MM.1S (cell line): ENCODE data around the gene GRIK1.

Experiments used
- DNase-seq: peaks from one replicate; pipeline ENCODE4 v3.0.0-alpha.2; 2015
- H2AFZ ChIP-seq: fragments of 300-600 bp; sonication (generic); 2 replicates; pipeline ENCODE4 v1.6.0; 2016; ENCODE audit warnings: antibody characterized with exemption, low read length
- H3F3A ChIP-seq: fragments of 300-600 bp; sonication (generic); 2 replicates; pipeline ENCODE4 v1.6.1; 2016; ENCODE audit warnings: mild to moderate bottlenecking, antibody characterized with exemption, low read length, moderate library complexity, mixed read lengths; ENCODE audit not compliant: insufficient read depth
- H3K27ac ChIP-seq: fragments of 300-600 bp; sonication (generic); 2 replicates; pipeline ENCODE4 v1.5.1; 2016; ENCODE audit warnings: mild to moderate bottlenecking, low read length
- H3K27me3 ChIP-seq: fragments of 300-600 bp; sonication (generic); replicated peaks from 2 replicates; pipeline ENCODE4 v1.6.0; 2016; ENCODE audit warnings: low read length; ENCODE audit not compliant: insufficient read depth
- H3K36me3 ChIP-seq: fragments of 300-600 bp; sonication (generic); replicated peaks from 2 replicates; pipeline ENCODE4 v1.6.1; 2016; ENCODE audit warnings: mild to moderate bottlenecking, low read length, mixed read lengths; ENCODE audit not compliant: insufficient read depth
- H3K4me1 ChIP-seq: fragments of 300-600 bp; sonication (generic); 2 replicates; pipeline ENCODE4 v1.6.1; 2016; ENCODE audit warnings: low read length, mixed read lengths
- H3K4me2 ChIP-seq: fragments of 300-600 bp; sonication (generic); 2 replicates; pipeline ENCODE4 v1.6.0; 2016; ENCODE audit warnings: low read depth, low read length
- H3K4me3 ChIP-seq: fragments of 300-600 bp; sonication (generic); 2 replicates; pipeline ENCODE4 v1.5.1; 2016; ENCODE audit warnings: low read length, mixed read lengths
- H3K79me2 ChIP-seq: fragments of 300-600 bp; sonication (generic); 2 replicates; pipeline ENCODE4 v1.6.1; 2016; ENCODE audit warnings: mixed run types, low read length, mixed read lengths
- H3K9ac ChIP-seq: fragments of 300-600 bp; sonication (generic); 2 replicates; pipeline ENCODE4 v1.6.1; 2016; ENCODE audit warnings: low read length, mixed read lengths
- H3K9me2 ChIP-seq: fragments of 300-600 bp; sonication (generic); replicated peaks from 2 replicates; pipeline ENCODE4 v1.6.1; 2016; ENCODE audit warnings: mild to moderate bottlenecking, low read length, mixed read lengths; ENCODE audit not compliant: insufficient read depth
- H3K9me3 ChIP-seq: fragments of 300-600 bp; sonication (generic); replicated peaks from 2 replicates; pipeline ENCODE4 v1.6.1; 2016; ENCODE audit warnings: mild to moderate bottlenecking, low read length, mixed read lengths; ENCODE audit not compliant: insufficient read depth
- H4K20me1 ChIP-seq: fragments of 300-600 bp; sonication (generic); 2 replicates; pipeline ENCODE4 v1.6.1; 2016; ENCODE audit warnings: mild to moderate bottlenecking, low read length, moderate library complexity, mixed read lengths; ENCODE audit not compliant: insufficient read depth
- EZH2 ChIP-seq: fragments of 300-600 bp; sonication (generic); optimal IDR thresholded peaks from 2 replicates; pipeline ENCODE3; 2017; ENCODE audit warnings: low read depth, mild to moderate bottlenecking, antibody characterized with exemption, low read length, mixed read lengths
- EZH2phosphoT487 ChIP-seq: fragments of 300-600 bp; sonication (generic); IDR thresholded peaks from 2 replicates; pipeline ENCODE4 v1.6.1; 2018; ENCODE audit warnings: antibody characterized with exemption, low read length
- TF ChIP-seq, protein P1 (sequence below): fragments of 300-600 bp; sonication (generic); IDR thresholded peaks from 2 replicates; pipeline ENCODE4 v1.5.1; 2016; ENCODE audit warnings: antibody characterized with exemption, low read length, mixed read lengths

GRIK1 gene

GRCh38 chr21:29885491-29885890, 54.3 kb downstream of the GRIK1 start:
- no peak for DNase-seq
- no peak overlapping the region for H2AFZ ChIP-seq
- no peaks in the 10 kb centered on the region for H3K4me1 ChIP-seq

DNA sequence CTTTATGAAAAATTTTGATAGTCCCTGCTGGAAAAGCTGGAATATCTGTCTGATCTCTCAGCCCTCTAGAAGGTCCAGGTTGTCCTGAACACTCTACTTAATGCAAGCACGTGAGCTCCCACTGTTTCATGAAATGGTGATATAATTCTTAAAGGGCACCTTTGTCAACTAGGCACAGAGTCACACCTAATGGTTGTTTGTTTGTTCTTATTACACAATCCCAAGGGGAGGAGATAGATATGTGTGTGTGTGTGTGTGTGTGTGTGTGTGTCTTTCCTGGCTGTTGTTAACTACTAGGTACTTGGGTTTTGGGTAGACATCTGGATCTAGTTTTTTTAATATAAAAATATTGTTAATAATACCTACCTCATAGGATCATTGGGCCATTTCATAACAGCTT, 63.9 kb downstream of the GRIK1 start:
- H3K4me3 ChIP-seq = no peak overlapping the region
- no peaks in the 10 kb centered on the region for H3K79me2 ChIP-seq
- no peaks in the 10 kb centered on the region for H3K4me1 ChIP-seq
- H3K9me3 ChIP-seq = no peaks in the 10 kb centered on the region
- H2AFZ ChIP-seq = no peak overlapping the region
- H3K9ac ChIP-seq = no peak overlapping the region
- TF ChIP-seq EZH2 = no peak
- TF ChIP-seq, protein P1, sequence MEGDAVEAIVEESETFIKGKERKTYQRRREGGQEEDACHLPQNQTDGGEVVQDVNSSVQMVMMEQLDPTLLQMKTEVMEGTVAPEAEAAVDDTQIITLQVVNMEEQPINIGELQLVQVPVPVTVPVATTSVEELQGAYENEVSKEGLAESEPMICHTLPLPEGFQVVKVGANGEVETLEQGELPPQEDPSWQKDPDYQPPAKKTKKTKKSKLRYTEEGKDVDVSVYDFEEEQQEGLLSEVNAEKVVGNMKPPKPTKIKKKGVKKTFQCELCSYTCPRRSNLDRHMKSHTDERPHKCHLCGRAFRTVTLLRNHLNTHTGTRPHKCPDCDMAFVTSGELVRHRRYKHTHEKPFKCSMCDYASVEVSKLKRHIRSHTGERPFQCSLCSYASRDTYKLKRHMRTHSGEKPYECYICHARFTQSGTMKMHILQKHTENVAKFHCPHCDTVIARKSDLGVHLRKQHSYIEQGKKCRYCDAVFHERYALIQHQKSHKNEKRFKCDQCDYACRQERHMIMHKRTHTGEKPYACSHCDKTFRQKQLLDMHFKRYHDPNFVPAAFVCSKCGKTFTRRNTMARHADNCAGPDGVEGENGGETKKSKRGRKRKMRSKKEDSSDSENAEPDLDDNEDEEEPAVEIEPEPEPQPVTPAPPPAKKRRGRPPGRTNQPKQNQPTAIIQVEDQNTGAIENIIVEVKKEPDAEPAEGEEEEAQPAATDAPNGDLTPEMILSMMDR = no peak
- TF ChIP-seq EZH2phosphoT487 = no peak
- no peaks in the 10 kb centered on the region for H3K9me2 ChIP-seq
- no peak for DNase-seq
- no peaks in the 10 kb centered on the region for H4K20me1 ChIP-seq
- H3F3A ChIP-seq = no peaks in the 10 kb centered on the region
- H3K27ac ChIP-seq = no peak overlapping the region
- H3K27me3 ChIP-seq = no peaks in the 10 kb centered on the region
- H3K36me3 ChIP-seq = no peaks in the 10 kb centered on the region
- no peak overlapping the region for H3K4me2 ChIP-seq

More at GRCh38 chr21:29885491-29885890, 54.3 kb downstream of the GRIK1 start:
- H4K20me1 ChIP-seq = no peaks in the 10 kb centered on the region
- H3K9me2 ChIP-seq = no peaks in the 10 kb centered on the region
- TF ChIP-seq EZH2phosphoT487 = no peak
- TF ChIP-seq, protein P1 = no peak
- TF ChIP-seq EZH2 = no peak
- H3K4me2 ChIP-seq = no peak overlapping the region
- no peaks in the 10 kb centered on the region for H3K79me2 ChIP-seq
- no peaks in the 10 kb centered on the region for H3F3A ChIP-seq
- H3K27ac ChIP-seq = no peak overlapping the region
- H3K36me3 ChIP-seq = no peaks in the 10 kb centered on the region
- H3K9ac ChIP-seq = no peak overlapping the region
- no peak overlapping the region for H3K4me3 ChIP-seq
- H3K9me3 ChIP-seq = no peaks in the 10 kb centered on the region
- H3K27me3 ChIP-seq = no peaks in the 10 kb centered on the region

GRCh38 chr21:29875036-29875716, 64.6 kb downstream of the GRIK1 start:
- H3K9ac ChIP-seq = no peak overlapping the region
- H3K79me2 ChIP-seq = no peaks in the 10 kb centered on the region
- no peaks in the 10 kb centered on the region for H3F3A ChIP-seq
- TF ChIP-seq, protein P1 = no peak
- TF ChIP-seq EZH2phosphoT487 (no peak), EZH2 (no peak)
- H3K4me2 ChIP-seq = no peak overlapping the region
- no peak overlapping the region for H3K4me3 ChIP-seq
- no peak overlapping the region for H2AFZ ChIP-seq
- H4K20me1 ChIP-seq = no peaks in the 10 kb centered on the region
- no peaks in the 10 kb centered on the region for H3K9me2 ChIP-seq
- DNase-seq = no peak
- H3K27ac ChIP-seq = no peak overlapping the region
- H3K4me1 ChIP-seq = no peaks in the 10 kb centered on the region
- H3K36me3 ChIP-seq = no peaks in the 10 kb centered on the region
- no peaks in the 10 kb centered on the region for H3K9me3 ChIP-seq
- no peaks in the 10 kb centered on the region for H3K27me3 ChIP-seq
